ENCODE results near the gene C1R.
"Not testable (repeated sequence)": the region's sequence is repeated elsewhere in the genome, so short reads cannot be mapped to it uniquely, and the experiment has no call there.

Gene C1R

DNA sequence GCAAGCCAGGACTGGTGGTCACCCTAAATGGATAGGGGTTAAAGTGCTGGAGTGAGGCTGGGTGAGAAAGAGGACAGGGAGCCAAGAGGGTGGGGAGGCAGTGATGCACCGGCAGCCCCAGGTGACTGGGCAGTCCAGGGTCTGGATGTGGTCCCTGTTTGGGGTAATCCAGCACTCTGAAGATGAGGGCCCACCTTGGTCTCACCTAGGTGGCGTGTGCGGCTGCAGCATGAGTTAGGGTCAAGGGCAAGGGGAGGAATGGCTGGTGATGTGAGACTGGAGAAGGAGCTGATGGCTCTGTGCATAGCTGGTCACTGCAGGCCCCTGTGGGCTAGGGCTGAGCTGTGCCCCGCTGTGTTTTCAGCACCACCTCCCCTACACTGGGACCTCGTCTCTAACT is 18.4 kb upstream of the C1R start:
- H3K4me3 ChIP-seq (ENCODE audit: low read depth, low read length): no peak overlapping the region
- no peak for DNase-seq (ENCODE audit: low read depth)
- TF ChIP-seq, protein P1, sequence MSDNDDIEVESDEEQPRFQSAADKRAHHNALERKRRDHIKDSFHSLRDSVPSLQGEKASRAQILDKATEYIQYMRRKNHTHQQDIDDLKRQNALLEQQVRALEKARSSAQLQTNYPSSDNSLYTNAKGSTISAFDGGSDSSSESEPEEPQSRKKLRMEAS (IDR thresholded peaks at IDR 0.05; ENCODE audit: low read depth, low read length): no peak
- TF ChIP-seq POLR2A (IDR thresholded peaks at IDR 0.05; ENCODE audit: extremely low read depth, insufficient read length) (no peak), MYC (IDR thresholded peaks at IDR 0.05; ENCODE audit: low read depth, low read length) (no peak)
- TF ChIP-seq, protein P2, sequence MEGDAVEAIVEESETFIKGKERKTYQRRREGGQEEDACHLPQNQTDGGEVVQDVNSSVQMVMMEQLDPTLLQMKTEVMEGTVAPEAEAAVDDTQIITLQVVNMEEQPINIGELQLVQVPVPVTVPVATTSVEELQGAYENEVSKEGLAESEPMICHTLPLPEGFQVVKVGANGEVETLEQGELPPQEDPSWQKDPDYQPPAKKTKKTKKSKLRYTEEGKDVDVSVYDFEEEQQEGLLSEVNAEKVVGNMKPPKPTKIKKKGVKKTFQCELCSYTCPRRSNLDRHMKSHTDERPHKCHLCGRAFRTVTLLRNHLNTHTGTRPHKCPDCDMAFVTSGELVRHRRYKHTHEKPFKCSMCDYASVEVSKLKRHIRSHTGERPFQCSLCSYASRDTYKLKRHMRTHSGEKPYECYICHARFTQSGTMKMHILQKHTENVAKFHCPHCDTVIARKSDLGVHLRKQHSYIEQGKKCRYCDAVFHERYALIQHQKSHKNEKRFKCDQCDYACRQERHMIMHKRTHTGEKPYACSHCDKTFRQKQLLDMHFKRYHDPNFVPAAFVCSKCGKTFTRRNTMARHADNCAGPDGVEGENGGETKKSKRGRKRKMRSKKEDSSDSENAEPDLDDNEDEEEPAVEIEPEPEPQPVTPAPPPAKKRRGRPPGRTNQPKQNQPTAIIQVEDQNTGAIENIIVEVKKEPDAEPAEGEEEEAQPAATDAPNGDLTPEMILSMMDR (IDR thresholded peaks at IDR 0.05; ENCODE audit: low read depth, low read length): no peak

DNA sequence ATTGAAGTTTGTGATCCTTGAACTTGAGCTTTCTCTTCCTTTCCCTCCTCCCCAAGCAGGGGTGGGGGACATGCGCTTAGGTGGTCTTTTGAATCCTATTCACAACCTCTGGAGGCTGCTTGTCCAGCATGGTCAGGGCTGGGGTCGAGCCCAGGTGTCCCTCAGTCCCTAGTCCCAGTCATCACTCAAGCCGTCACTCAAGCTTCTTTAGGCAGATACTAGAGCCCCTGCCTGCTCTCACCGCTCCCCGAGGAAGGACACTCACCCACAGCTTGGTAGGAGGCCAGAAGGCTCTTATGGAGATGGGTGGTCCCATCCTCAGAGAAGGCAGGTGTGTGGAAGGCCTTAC is 17.3 kb upstream of the C1R start:
- peak overlapping the region; percentile 67 for H3K4me3 ChIP-seq (ENCODE audit: low read depth, low read length)
- DNase-seq (ENCODE audit: low read depth): no peak
- TF ChIP-seq MYC (IDR thresholded peaks at IDR 0.05; ENCODE audit: low read depth, low read length) (no peak), POLR2A (IDR thresholded peaks at IDR 0.05; ENCODE audit: extremely low read depth, insufficient read length) (no peak)
- TF ChIP-seq, protein P1 (IDR thresholded peaks at IDR 0.05; ENCODE audit: low read depth, low read length): no peak
- TF ChIP-seq, protein P2 (IDR thresholded peaks at IDR 0.05; ENCODE audit: low read depth, low read length): no peak

DNA sequence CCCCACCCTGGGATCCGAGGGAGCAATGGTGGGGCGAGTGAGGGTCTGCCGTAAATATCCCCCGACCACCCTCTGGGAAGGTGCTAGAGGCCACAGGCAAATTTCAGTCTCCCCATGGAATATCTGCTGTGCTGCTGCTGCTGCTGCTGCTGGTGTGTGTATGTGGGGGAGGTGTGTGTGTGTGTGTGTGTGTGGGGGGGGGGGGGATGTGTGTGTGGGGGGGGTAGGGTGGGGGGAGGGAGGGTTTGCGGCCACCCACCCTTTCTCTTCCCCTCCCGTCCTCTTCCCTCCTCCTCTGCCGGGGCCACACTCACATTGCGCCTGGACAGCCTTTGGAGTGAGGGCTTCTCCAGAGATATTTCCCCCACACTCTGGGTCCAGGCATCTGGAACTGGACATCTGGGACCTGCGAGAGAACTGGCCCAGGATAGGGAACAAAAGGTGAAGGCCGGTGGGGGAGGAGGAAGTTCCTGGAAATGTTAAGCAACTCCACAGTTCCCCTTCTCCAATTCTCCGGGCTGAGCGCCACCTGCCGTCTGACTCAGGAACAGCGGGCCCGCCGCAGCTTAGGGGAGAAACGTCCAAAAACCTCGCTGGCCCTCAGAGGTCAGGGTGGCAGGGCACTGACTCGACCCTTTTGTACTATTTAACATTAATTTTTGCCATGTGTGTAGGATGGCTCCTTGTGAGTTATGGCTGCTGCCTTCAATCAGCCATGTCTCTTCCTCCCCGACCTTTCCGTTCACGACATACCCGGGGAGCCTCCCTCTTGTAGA is 16.7 kb upstream of the C1R start, which contains the start of gene C1RL:
Gene C1RL, minus strand, starts transcription at position 419 of the 776 bp plus-strand sequence. Its CDS starts 34 bp downstream, at position 385.
- peak; percentile 82 for DNase-seq (ENCODE audit: low read depth)
- TF ChIP-seq POLR2A (IDR thresholded peaks at IDR 0.05; ENCODE audit: extremely low read depth, insufficient read length): peak; percentile 10
- TF ChIP-seq, protein P2 (IDR thresholded peaks at IDR 0.05; ENCODE audit: low read depth, low read length): peak; percentile 93
- 0 out of 2 replicates have a peak, but pooled peaks have one; percentile 23 for TF ChIP-seq MYC (IDR thresholded peaks at IDR 0.05; ENCODE audit: low read depth, low read length)
- TF ChIP-seq, protein P1 (IDR thresholded peaks at IDR 0.05; ENCODE audit: low read depth, low read length): no peak
- H3K4me3 ChIP-seq (ENCODE audit: low read depth, low read length): peak within 1 kb of the TSS; percentile 67

DNA sequence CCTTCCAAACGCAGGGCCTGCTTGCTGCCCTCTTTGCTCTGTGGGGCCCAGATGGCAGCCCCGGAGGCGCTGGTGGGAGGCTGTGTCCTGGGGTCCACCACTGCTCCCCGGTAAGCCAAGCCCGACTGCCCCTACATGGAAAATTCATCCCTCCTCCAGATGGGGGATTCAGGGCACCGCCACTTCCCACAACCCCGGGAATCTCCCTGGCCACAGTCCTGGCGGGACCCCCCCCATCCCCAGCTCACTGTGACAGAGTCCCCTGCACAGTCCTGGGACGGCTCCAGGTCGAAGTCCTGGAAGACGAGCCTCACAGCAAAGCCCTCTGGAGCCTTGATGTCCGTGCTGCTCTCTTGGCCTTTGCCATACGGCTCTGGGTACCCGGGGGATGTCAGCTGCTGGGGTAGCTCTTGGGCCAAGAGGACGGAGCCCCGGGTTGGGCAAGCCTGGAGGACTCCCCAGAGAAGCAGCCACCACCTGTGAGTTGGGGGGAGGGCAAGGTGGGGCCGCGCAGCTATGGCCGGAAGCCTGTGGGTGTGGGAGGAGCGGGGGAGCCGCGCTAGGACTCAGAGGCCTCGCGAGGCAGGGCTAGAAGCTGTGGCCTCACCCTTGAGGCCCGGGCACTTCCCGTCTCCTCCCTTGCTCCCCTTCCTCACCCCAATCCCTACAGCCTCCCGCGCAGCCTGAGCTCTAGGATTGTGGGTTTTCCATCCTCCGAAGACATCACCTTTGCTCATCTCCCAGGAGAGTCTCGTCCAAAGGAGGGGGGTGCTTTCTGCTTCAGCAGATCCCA is 16.0 kb upstream of the C1R start:
- H3K4me3 ChIP-seq (ENCODE audit: low read depth, low read length): peak overlapping the region; percentile 67
- peak; percentile 92 for DNase-seq (ENCODE audit: low read depth)
- peak; percentile 26 for TF ChIP-seq POLR2A (IDR thresholded peaks at IDR 0.05; ENCODE audit: extremely low read depth, insufficient read length)
- TF ChIP-seq, protein P1 (IDR thresholded peaks at IDR 0.05; ENCODE audit: low read depth, low read length): peak; percentile 63
- TF ChIP-seq, protein P2 (IDR thresholded peaks at IDR 0.05; ENCODE audit: low read depth, low read length): no peak
- TF ChIP-seq MYC (IDR thresholded peaks at IDR 0.05; ENCODE audit: low read depth, low read length): peak; percentile 70

DNA sequence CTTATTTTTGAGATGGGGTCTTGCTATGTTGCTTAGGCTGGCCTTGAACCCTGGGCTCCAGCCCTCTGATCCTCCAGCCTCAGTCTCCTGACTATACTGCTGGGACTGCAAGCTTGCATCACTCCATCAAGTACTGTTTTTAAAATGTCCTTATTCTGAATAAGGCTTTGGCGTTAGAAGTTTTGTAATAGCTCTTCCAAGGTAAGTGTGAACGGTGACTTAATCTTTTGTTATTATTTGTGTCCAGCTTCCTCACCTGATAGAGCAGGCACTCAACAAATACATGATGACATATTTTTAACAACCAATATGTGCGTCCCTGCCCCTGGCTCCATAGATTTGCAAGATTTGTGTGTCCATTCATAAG is 15.4 kb upstream of the C1R start:
- TF ChIP-seq, protein P1 (IDR thresholded peaks at IDR 0.05; ENCODE audit: low read depth, low read length): no peak
- no peak for TF ChIP-seq MYC (IDR thresholded peaks at IDR 0.05; ENCODE audit: low read depth, low read length)
- TF ChIP-seq, protein P2 (IDR thresholded peaks at IDR 0.05; ENCODE audit: low read depth, low read length): no peak
- no peak for TF ChIP-seq POLR2A (IDR thresholded peaks at IDR 0.05; ENCODE audit: extremely low read depth, insufficient read length)
- H3K4me3 ChIP-seq (ENCODE audit: low read depth, low read length): peak overlapping the region; percentile 67
- DNase-seq (ENCODE audit: low read depth): no peak

DNA sequence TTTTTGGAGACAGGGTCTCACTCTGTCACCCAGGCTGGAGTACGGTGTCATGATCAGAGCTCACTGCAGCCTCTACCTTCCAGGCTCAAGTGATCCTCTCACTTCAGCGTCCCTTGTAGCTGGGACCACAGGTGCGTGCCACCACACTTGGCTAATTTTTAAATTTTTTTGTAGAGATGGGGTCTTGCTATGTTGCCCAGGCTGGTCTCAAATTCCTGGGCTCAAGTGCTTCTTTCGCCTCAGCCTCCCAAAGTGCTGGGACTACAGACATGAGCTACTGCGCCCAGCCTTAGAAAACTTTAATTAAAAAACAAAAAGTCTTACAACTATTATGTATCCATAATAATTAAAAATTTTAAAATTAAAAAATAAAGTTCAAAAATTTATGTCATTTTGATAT is 14.9 kb upstream of the C1R start:
- not testable (repeated sequence) for DNase-seq (ENCODE audit: low read depth); H3K4me3 ChIP-seq (ENCODE audit: low read depth, low read length)

Measured in NB4 (cell line).